ENCODE measurements around the gene AMPD3. TPM values are rescaled to one million over a fixed set of nuclear protein-coding genes. Genes with fewer than 3 reads are reported as not detected.

The AMPD3 gene
- total and polyA plus RNA-seq, 2 donors (not counting 3 experiments of a cell fraction or from before 2014, with no cell fraction given), result 1.4 to 2.5 TPM

DNA sequence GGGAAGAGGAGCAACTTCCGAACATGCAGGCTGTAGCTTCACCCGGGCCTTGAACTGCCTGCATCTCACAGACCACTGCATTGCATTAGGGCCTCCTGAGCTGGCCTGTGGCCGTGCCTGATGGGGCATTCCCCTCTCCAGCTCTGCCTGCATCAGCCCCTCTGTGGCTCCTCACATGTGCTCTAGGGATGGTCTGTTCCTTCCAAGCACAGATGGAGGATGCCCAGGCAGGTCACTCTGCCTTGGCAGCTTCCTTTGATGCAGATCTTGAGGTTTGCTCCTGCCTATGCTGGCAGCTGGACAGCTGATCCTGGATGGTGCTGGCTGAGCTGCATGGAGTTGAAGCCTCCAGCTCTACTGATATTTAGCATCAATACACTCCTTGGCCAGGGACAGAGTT, 28.5 kb downstream of the AMPD3 start:
- Histone ChIP-seq H3K9me3 (replicated peaks; ENCODE audit: control insufficient read depth, insufficient read depth, low read length) (no peaks in the 10 kb centered on the region), H3K4me2 (ENCODE audit: insufficient read depth, low read length) (no peak overlapping the region), H3K36me3 (ENCODE audit: control insufficient read depth in 2 of 2, extremely low read depth in 1 of 2, insufficient read depth in 2 of 2, low read length in 2 of 2) (no peaks in the 10 kb centered on the region), H3K9me1 (replicated peaks; ENCODE audit: control insufficient read depth, extremely low read depth, insufficient read depth, low read length) (no peaks in the 10 kb centered on the region), H3K4me3 (replicated peaks in 1 of 3; ENCODE audit: insufficient read depth in 1 of 3, low read depth in 1 of 3, low read length in 3 of 3) (no peak overlapping the region), H3K79me2 (ENCODE audit: control insufficient read depth, insufficient read depth, low read length) (no peaks in the 10 kb centered on the region), H4K20me1 (replicated peaks; ENCODE audit: control insufficient read depth, extremely low read depth, insufficient read depth, low read length) (no peaks in the 10 kb centered on the region), H3K27ac (ENCODE audit: insufficient read depth, low read depth, low read length) (no peak overlapping the region), H3K4me1 (ENCODE audit: control insufficient read depth, extremely low read depth, insufficient read depth, low read length) (no peaks in the 10 kb centered on the region), H3K27me3 (ENCODE audit: control insufficient read depth in 2 of 2, insufficient read depth in 2 of 2, low read length in 2 of 2) (no peaks in the 10 kb centered on the region), H3K9ac (replicated peaks; ENCODE audit: extremely low read depth, insufficient read depth, low read length) (no peak overlapping the region), H2AFZ (ENCODE audit: low read depth, low read length) (no peak overlapping the region)
- no peak for TF ChIP-seq GATA2 (IDR thresholded peaks at IDR 0.05; ENCODE audit: insufficient read depth, insufficient read length, low read depth, low read length)
- dilution Hi-C loops (cut with MboI; ENCODE audit: extremely low pct_ligation_motif_present, low sequenced_read_pairs), result no loop called here
- DNase-seq (ENCODE audit: low read depth, low spot score), result no peak
- POLR2A ChIA-PET, result no interaction called here
- FAIRE-seq, result no peak
- CTCF ChIA-PET, result interaction anchor here (1.2 kb wide), 1 partner anchor 14 kb away, joined by 3 read pairs; no protein-coding TSS in a partner anchor
- intact Hi-C loops (cut with micrococcal nuclease), result no loop called here
- no TSS peak for BruUV-seq (replicated peaks)

DNA sequence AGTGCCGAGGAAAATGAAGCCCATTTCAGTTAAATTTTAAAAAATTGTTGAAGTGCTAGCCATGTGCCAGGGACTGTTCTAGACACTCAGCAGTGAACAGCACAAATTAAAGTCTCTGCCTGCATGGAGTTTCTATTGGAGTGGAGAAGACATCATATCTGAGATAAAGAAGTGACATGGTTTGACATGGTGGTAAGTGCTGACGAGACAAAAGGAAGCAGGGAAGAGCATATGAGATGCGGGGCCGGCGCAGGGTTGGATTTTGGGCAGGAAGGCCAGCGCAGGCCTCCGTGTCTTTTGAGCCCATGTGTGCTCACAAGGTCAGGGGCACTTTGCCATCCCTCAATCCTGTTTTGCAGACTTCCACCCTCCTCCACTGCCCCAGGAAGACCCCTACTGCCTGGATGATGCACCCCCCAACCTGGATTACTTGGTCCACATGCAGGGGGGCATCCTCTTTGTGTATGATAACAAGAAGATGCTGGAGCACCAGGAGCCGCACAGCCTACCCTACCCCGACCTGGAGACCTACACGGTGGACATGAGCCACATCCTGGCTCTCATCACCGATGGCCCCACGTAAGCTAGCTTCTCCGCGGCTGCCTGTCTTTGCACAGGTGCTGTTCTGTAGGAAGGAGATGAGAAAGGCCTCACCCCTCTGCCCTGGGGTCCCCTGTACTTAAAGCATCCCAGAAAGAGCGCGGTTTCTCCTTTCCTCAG, 29.6 kb downstream of the AMPD3 start:
- ChIA-PET CTCF (no interaction called here), POLR2A (no interaction called here)
- H4K20me1 ChIP-seq (replicated peaks; ENCODE audit: control insufficient read depth, extremely low read depth, insufficient read depth, low read length), result no peaks in the 10 kb centered on the region
- no peaks in the 10 kb centered on the region for H3K9me3 ChIP-seq (replicated peaks; ENCODE audit: control insufficient read depth, insufficient read depth, low read length)
- no peak overlapping the region for H3K27ac ChIP-seq (ENCODE audit: insufficient read depth, low read depth, low read length)
- FAIRE-seq, result no peak
- H3K9me1 ChIP-seq (replicated peaks; ENCODE audit: control insufficient read depth, extremely low read depth, insufficient read depth, low read length), result no peaks in the 10 kb centered on the region
- no peaks in the 10 kb centered on the region for H3K36me3 ChIP-seq (ENCODE audit: control insufficient read depth in 2 of 2, extremely low read depth in 1 of 2, insufficient read depth in 2 of 2, low read length in 2 of 2)
- H3K27me3 ChIP-seq (ENCODE audit: control insufficient read depth in 2 of 2, insufficient read depth in 2 of 2, low read length in 2 of 2), result no peaks in the 10 kb centered on the region
- intact Hi-C loops (cut with micrococcal nuclease) (no loop called here), dilution Hi-C loops (cut with MboI; ENCODE audit: extremely low pct_ligation_motif_present, low sequenced_read_pairs) (no loop called here)
- no peak for TF ChIP-seq MYC (IDR thresholded peaks at IDR 0.05; ENCODE audit: low read depth, low read length)
- no peak for TF ChIP-seq EZH2 (IDR thresholded peaks at IDR 0.05; ENCODE audit: borderline replicate concordance, low read depth, low read length, severe bottlenecking)
- TF ChIP-seq POLR2A (IDR thresholded peaks at IDR 0.05; ENCODE audit: low read depth, low read length), result no peak
- TF ChIP-seq POLR2AphosphoS5 (IDR thresholded peaks at IDR 0.05; ENCODE audit: insufficient read depth, low read depth, low read length), result no peak
- no peak for TF ChIP-seq FOS (IDR thresholded peaks at IDR 0.05; ENCODE audit: borderline replicate concordance, insufficient read depth, low read length)
- TF ChIP-seq GATA2 (IDR thresholded peaks at IDR 0.05; ENCODE audit: insufficient read depth, insufficient read length, low read depth, low read length), result no peak
- TF ChIP-seq, protein P1, sequence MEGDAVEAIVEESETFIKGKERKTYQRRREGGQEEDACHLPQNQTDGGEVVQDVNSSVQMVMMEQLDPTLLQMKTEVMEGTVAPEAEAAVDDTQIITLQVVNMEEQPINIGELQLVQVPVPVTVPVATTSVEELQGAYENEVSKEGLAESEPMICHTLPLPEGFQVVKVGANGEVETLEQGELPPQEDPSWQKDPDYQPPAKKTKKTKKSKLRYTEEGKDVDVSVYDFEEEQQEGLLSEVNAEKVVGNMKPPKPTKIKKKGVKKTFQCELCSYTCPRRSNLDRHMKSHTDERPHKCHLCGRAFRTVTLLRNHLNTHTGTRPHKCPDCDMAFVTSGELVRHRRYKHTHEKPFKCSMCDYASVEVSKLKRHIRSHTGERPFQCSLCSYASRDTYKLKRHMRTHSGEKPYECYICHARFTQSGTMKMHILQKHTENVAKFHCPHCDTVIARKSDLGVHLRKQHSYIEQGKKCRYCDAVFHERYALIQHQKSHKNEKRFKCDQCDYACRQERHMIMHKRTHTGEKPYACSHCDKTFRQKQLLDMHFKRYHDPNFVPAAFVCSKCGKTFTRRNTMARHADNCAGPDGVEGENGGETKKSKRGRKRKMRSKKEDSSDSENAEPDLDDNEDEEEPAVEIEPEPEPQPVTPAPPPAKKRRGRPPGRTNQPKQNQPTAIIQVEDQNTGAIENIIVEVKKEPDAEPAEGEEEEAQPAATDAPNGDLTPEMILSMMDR (IDR thresholded peaks at IDR 0.05; ENCODE audit: extremely low read depth in 1 of 2, insufficient read depth in 1 of 2, low read depth in 1 of 2, low read length in 2 of 2), result no peak
- DNase-seq (ENCODE audit: low read depth, low spot score), result no peak
- no peaks in the 10 kb centered on the region for H3K79me2 ChIP-seq (ENCODE audit: control insufficient read depth, insufficient read depth, low read length)
- no peak overlapping the region for H3K4me2 ChIP-seq (ENCODE audit: insufficient read depth, low read length)
- H3K4me3 ChIP-seq (replicated peaks in 1 of 3; ENCODE audit: insufficient read depth in 1 of 3, low read depth in 1 of 3, low read length in 3 of 3), result no peak overlapping the region
- no peak overlapping the region for H3K9ac ChIP-seq (replicated peaks; ENCODE audit: extremely low read depth, insufficient read depth, low read length)
- H2AFZ ChIP-seq (ENCODE audit: low read depth, low read length), result no peak overlapping the region
- no peaks in the 10 kb centered on the region for H3K4me1 ChIP-seq (ENCODE audit: control insufficient read depth, extremely low read depth, insufficient read depth, low read length)
- BruUV-seq (replicated peaks), result no TSS peak

All from endothelial cell of umbilical vein (primary cell).